ENCODE data around the gene THBD.

THBD gene, protein sequence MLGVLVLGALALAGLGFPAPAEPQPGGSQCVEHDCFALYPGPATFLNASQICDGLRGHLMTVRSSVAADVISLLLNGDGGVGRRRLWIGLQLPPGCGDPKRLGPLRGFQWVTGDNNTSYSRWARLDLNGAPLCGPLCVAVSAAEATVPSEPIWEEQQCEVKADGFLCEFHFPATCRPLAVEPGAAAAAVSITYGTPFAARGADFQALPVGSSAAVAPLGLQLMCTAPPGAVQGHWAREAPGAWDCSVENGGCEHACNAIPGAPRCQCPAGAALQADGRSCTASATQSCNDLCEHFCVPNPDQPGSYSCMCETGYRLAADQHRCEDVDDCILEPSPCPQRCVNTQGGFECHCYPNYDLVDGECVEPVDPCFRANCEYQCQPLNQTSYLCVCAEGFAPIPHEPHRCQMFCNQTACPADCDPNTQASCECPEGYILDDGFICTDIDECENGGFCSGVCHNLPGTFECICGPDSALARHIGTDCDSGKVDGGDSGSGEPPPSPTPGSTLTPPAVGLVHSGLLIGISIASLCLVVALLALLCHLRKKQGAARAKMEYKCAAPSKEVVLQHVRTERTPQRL

DNA sequence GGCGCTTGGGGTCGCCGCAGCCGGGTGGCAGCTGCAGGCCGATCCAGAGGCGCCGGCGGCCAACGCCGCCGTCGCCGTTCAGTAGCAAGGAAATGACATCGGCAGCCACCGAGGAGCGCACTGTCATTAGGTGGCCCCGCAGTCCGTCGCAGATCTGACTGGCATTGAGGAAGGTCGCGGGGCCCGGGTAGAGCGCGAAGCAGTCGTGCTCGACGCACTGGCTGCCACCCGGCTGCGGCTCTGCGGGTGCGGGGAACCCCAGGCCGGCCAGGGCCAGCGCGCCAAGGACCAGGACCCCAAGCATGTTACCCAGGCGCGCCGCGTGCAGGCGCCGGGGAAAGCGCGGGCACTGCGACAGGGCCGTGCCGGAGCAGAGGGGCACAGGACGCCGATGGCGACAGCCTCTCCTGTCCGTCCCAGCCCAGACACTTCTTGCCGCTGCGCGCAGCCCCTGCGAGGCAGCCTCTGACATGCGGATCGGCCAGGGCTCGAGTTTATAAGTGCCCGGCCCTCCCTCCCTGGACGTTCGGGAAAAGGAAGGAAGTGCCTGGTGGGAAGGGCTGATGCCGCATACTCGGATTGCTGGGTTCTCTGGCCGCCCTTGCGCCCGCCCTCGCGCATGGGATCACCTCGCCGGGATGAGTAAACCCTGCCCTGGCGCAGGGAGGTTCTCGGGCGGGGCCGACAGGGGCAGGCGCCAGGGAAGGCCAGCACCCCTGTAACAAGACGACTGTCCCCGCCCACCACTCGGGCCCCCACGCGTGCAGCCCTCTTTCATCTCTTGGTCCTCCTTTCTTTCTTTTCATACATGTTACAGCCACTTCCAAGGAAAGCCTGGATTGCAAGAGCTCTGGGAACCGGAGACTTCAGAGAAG is at the start of gene THBD:
THBD (minus strand) TSS at position 472 of the 875 bp plus-strand sequence; CDS start at position 304, 168 bp downstream.
- no peak for FAIRE-seq

DNA sequence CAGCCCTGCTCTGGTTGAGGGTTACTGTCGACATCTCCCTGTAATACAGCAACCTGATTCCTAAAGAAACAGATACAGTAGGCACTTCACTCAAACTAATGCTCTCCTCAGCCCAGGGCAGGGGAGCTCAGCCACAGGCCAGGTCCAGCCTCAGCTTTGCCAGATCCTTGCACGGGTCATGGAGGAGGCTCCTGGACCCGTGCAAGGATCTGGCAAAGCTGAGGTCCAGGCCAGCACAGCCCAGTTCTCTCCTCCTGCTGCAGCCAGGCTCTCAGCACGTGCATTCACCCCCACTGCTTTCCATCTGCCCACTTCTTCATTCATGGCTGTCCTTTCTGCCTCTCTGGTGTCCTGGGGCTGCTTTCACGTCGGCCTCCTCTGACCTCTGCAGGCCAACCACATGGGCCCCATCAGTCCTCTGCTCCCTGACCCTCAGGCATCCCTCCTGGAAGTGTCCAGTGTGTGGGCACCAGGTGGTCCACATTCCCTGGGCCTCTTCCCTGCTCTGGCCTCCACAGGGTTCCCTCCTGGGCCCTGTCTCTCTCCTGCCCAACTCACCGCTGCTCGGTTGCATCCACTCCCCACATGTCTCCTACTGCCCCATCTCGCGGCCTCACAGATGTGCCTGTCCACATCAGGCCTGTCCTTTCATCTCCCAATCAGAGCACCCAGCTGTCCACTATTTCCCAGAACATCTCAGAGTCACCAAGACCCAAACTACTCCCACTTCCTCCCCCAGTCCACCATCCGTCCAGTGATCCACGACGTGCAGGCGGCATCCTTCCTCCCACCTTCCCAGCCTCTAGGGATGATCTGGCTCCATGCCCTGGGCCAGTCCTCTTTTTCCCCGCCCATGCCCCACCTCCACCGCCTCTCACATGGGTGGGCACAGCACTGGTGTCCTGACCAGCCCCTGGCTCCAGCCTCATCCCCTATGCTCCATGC is 48.4 kb upstream of the THBD start:
- no peak for FAIRE-seq

DNA sequence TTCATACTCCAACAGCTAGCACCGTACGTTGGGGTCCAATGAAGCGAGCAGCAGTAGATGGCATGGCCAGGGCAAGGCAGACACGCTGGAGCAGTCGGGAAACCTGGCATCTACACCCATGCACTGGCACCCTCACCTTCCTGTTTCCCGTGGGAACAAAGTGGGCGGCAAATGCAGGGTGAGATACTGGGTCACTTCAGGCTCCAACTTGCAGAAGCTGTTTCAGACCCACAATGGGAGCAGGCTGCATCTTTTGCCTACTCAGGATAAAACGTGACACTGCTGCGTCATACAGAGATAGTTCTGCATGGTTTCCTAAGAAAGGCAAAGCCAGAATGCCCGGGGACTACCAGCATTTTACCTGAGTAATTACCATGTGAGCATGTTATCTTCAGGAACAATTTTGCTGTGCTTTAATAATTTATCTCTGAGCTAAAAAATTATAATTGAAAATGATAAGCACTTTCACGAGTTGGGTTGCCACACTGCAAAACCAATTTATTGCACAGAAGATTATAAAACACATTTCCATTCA is 47.6 kb upstream of the THBD start:
- no peak for FAIRE-seq

DNA sequence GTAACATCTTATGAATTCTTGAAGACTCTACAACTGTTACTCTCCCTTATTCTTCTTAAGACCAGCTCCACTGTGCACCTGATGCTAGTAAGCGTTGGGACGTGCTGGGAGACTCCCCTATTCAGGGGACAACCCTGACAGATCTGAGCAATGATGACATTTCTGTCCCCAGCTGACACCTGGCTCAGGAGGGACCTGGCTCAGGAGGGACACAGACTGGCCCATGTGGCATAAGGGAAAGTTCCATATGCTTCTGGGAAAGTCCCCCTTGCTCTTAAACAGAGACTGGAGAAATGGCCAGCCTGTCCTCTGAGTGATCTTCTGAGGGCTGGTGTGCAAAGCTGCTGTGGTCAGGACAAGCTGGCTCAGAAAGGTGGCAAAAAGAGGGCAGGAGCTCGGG is 46.6 kb upstream of the THBD start:
- no peak for FAIRE-seq

DNA sequence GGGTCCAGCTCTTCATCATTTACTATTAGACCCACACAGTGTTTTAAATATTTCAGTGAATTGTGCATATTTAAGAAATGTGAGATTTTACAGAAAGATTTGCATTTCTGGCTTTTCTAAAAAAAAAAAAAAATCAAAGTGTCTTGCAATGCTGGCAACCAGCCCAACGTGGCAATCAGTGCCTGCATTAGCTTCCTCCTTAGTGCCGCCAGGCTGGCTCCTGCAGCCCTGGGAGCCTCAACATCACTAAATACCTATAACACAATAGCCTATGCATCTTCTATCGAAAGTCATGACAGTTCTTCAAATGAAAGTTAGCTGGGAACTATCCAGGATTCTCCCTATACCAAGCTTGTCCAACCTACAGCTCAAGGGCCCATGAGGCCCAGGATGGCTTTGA is 46.0 kb upstream of the THBD start:
- no peak for FAIRE-seq

DNA sequence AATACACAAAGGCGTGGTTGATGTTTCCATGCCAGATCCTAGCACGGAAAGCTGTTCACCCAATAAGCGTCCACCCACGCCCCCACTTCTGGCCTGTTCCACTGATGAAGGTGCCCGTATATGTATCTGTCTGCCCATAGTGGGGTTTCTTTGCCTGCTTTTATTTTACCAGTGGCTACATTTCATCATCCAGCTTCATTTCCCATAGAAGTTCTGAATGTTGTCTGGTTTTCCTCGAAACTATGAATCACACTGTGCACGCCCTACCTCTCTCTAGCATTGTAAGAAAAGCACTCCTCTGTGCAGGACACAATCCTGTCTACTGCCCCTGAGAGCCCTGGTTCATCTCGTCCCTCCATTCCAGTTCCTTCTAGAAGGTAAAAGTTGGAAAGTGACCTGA is 45.5 kb upstream of the THBD start:
- FAIRE-seq, result no peak

DNA sequence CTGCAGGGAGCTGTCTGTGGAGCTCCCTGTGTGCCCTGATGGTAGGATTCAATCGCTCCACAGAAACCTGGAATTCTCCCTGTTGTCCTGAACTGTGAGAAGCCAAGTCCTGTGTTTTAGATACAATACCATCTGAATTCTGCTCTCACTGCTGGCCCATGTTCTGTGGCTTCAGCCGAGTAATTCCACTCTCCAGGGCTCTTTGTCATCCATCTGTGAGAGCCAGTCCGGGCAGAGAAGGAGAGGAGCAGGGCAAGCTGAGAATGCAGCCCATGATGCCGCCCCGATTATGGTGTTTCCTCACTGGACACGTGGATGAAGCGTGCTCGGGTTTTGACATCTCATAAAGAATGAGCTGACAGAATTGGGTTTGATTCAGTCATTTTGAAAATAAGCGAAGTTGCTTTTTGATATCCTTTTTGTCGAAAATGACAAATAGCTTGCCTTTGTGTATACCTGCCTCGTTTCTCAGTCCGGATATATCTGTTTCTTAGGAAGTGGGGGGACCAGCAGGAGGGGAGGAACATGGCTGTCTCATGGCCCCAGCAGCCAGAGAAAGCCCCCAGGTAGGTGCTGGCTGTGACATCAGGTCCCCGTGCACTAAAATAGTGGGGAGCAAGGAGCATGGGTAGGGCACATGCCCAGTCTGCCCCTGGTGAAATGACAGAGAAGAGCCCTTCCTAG is 44.9 kb upstream of the THBD start:
- no peak for FAIRE-seq

DNA sequence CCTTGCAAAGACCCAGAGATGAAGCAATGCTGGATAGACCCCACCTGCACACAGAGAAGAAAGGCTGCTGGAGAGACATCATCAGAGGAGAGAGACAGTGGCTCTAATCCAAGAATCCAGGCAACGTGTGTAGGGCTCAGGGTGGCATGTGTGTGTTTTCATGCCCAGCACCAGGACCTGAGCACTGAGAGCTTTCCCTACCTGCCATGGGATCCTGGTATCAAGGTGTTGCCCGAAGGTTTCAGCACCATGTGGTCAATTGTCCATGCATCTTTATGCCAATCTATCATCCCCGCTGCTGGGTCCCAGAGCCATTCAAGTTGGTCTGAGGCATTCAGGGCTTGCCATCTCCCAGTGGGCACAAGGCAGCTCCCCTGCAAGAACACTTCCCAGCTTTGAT is 44.1 kb upstream of the THBD start:
- FAIRE-seq, result no peak

DNA sequence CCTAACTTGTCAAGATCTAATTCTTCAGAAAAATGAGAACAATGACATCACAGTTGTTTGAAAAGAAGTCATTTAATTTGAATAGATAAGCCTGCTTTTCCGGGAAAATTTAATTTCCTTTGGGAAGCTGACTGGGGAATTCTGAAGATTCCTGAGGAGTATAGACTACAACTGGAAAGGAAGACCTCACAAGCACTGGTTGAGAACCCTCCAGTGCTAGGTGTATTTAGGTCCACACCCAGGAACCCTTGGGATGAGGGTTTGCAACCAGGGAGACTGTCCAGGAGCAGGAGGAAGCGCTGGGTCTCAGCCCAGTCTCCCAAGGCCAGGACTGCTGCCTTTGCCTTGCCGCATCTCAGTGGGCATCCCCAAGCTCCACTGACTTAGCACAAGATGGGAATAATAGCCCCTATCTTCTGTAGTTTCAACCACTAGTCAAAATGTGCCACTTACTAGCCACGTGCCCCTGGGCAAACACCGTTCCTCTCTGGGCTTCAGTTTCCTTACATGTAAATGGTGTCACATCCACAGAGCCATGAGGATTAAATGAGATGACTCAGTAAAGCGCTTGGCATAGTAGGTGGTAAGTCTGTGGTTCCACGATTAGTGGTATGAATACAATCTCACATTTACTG is 43.5 kb upstream of the THBD start:
- no peak for FAIRE-seq

DNA sequence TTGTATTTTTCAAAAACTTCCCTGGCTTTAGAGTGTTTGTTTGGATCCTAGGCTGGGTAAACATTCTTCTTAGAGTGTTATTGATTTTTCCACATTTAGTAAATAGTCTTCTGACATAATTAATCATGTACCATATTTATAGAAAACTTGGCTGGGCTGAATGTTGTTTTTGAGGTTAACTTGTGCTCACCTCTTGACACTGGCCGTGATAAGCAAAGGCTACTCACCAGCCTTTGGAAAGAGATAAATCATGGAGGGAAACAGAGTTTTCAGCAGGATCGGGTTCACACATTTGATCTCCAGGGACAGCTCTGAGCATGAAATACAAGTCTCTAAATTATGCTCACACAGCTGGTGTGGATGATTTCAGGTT is 42.9 kb upstream of the THBD start:
- FAIRE-seq, result no peak

DNA sequence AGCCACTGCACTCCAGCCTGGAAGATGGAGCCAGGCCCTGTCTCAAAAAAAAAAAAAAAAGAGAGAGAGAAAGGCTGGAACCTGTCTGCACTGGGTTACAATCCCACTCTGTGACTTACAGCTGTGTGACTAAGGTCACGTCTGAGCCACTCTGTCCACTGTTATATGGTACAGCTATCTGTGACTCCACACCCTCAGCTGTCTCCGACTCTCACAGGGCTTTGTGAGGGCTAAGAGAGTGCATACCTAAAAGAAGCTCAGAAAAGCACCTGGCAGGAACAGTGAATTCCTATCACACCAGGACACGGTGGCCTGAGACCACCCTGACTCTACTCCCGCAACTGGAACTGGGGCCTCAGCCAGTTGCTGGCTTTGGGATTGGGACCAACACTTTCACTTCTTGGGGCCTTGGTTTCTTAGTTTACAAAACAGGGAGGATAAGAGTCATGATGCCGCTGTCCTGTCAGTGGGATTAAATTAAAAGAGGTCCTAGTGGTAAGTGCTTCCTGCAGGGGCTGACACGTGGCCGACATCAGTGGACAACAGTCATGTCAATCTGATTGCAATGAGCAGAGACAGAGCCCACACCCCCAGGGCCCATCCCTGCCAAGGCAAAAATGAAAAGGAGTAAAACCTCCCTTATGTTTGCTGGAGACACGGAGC is 42.4 kb upstream of the THBD start:
- FAIRE-seq, result no peak

DNA sequence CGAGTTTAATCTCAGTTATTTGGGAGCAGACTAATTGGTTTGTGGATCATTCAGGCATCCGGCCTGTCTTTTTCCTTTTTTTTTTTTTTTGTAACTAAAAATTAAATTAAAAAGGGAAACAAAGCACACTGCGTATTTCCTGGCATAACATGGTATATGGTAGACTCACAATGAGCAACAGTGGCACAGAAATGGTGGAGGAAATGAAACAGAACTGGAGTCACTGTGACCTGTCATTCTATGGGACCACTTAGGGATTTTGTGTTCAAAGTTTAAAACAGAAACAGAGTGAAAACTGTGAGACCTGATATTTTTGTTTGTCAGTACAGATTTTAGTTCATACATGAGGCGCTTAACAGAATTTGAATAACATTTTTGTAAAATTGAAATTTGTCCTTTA is 41.4 kb upstream of the THBD start:
- FAIRE-seq, result no peak

DNA sequence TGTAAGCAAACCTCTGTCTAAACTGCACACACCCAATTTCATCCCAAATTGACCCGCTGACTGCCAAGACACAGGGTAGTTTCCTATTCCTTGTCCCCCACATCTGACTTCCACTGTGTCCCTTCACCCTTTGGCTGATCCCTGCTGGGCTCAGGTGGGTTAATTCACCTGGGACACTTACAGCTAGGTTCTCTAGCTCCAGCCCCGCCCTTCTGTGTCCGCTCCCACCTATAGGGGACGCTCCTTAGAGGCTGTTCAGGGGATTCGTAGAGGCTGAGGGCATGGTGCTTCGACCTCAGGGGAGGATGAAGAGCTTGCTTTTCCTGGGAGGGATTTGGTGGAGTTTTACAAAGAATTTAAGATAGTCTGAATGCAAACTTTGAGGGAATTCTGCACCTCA is 40.7 kb upstream of the THBD start:
- no peak for FAIRE-seq

DNA sequence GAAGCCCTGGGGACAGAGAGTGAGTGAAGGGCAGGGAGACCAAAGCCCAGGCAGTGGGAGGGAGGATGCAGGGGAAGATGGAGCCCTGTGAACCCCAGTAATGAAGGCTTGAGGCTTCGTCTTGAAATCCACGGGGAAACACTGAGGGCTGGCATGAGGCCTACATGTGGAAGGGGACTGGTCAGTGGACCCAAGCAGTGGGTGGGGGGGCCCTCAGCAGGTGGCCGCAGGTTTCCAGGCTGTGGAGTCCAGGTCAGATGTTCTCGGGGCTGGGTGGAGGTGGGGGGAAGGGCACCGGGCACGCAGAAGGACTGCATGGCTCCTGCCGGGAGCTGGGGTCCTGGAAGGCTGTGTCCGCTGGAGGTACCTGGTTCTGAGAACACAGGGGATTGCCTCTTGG is 39.4 kb upstream of the THBD start:
- FAIRE-seq, result no peak

DNA sequence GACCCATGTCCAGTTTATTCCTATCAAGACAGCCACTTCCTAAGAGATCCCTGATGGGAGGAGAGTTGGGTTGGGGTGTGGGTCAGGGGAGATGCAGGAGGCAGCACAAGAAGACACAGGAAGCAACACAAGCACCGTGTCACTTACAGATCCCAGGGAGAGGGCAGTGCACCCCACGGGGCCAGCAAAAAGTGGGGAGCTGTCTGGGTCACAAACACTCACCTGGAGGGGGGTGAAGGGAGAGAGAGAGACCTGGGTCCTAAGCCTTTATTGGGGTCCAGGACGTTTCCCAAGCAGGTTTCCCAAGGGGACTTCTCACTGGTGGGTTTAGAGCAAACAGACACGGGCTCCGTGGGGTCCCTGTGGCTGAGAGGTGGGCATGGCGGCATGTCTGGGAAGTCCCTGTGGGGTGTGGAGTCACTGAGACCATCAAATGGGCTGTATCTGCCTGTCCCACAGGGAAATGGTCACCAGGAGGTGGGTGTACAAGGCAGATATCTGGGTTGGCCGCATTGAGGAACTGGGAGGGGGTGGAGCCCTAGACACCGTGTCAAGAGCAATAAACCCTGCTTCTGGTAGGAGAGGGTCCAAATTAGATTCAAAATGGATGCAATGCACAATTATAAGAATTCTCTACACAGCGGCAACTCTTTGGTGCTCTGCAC is 38.2 kb upstream of the THBD start:
- FAIRE-seq, result no peak

DNA sequence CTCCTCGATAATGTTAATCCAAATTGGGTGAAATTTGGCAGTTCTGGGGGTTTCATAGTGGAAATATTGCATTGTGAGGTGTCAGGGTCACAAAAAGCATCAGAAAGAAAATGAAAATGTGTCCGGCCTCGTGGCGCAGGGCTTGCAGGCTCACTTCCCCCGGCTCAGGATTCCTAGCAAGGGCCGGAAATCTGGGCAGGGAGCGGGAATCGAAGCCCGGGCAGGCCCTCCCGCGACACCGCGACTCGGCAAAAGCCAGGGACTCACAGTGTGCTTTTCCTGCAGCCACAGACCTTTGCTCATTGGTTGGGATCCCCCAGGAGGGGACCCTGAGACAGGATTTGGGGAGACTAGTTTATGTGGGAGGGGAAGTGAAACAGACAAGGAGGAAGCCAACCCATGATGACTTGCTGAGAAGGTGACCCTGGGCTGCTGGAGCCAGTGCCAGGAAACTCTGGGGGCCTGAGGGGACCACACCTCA is 37.5 kb upstream of the THBD start:
- FAIRE-seq, result no peak

DNA sequence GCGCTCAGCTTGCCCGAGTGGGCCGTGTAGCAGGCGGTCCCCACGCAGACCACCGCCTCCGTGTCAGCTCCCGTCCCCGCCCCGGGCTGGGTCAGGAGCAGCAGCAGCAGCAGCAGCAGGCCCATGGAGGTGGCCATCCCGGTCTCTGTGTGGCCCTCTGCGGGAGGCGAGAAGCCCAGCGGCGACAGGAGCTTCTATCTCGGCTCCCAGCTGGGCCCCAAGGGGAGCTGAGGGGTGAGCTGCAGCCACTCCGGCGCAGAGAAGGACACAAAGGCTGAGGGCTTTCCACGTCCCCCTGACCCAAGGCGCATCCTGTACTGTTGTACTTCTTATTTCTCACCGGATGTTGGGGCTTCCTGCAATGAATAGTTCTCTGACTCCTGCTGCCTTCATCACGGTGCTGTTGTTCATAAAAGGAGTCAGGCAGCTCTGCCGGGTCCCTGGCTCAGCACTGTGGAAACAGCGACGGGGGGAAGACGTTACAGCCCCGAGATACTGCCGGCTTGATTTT is 36.6 kb upstream of the THBD start, which contains the start of gene CD93:
CD93 (minus strand) TSS at position 269 of the 511 bp plus-strand sequence; CDS start at position 137, 132 bp downstream.
- FAIRE-seq, result no peak

DNA sequence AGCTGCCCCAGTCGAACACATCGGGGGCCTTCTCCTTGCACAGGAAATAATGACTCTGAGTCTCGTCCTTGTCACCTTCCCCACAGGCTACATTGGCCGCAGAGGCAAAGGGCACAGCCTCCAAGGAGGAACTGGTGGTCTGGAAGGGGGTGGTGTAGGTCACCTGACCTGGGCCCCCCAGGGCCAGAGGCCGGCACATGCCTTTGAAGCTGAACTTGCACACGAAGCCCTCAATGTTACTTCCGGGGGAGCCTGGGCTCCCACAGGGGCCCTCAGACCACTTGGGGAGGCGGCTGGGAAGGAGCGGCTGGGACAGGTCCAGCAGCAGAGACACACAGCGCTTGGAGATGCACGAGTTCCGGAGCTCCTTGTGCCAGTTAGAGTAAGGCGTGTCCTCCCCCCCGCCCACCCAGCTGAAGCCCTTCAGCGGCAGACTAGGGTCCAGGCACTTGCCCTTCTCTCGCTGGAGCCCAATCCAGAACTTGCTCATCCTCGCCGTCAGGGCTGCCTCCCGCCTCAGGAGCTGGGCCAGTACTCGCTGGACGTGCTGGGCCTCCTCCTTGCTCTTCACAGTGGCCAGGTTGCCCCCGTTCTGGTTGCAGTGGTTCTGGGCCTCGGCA is 36.1 kb upstream of the THBD start:
- FAIRE-seq, result no peak

DNA sequence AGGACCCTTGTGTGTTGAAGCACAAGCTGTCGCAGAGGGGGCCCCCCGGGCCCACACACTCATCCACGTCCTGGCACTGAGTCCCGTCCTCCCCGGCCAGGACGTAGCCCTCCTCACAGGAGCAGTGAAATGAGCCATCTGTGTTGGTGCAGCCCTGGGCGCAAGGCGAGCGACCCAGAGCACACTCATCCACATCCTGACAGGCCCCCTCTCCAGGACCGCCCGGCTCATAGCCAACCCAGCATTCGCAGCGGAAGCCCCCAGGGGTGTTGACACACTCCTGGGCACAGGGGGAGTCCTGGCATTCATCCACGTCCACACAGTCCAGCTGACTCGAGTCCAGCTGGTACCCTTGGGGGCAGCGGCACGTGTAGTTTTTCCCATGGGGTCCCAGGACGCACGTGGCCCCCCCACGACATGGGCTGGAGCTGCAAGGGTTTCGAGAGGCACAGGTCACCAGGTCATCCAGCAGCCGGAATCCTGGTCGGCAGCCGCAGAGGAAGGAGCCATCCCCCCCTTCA is 35.4 kb upstream of the THBD start:
- no peak for FAIRE-seq

Data from TTC549 (cell line).